IPS-15b (cell line): ENCODE measurements around the gene SLC37A1.
"Not testable (repeated sequence)": the region's sequence is repeated elsewhere in the genome, so short reads cannot be mapped to it uniquely, and the experiment has no call there.

Source experiments
- H3K27me3 ChIP-seq: one replicate; pipeline ENCODE4 v1.6.1; 2013; ENCODE audit warnings: low read length; ENCODE audit not compliant: control insufficient read depth, insufficient read depth
- H3K36me3 ChIP-seq: one replicate; pipeline ENCODE4 v1.6.1; 2013; ENCODE audit warnings: low read length; ENCODE audit not compliant: control insufficient read depth, insufficient read depth
- H3K4me1 ChIP-seq: one replicate; pipeline ENCODE4 v1.6.1; 2013; ENCODE audit warnings: mild to moderate bottlenecking, low read length; ENCODE audit not compliant: control insufficient read depth, insufficient read depth
- H3K4me3 ChIP-seq: one replicate; pipeline ENCODE4 v1.5.1; 2013; ENCODE audit warnings: low read depth, low read length
- H3K9ac ChIP-seq: one replicate; pipeline ENCODE4 v1.6.1; 2013; ENCODE audit warnings: low read depth, mild to moderate bottlenecking, low read length
- H3K9me3 ChIP-seq: one replicate; pipeline ENCODE4 v1.6.1; 2013; ENCODE audit warnings: mild to moderate bottlenecking, low read length; ENCODE audit not compliant: control insufficient read depth, insufficient read depth

The SLC37A1 gene

DNA sequence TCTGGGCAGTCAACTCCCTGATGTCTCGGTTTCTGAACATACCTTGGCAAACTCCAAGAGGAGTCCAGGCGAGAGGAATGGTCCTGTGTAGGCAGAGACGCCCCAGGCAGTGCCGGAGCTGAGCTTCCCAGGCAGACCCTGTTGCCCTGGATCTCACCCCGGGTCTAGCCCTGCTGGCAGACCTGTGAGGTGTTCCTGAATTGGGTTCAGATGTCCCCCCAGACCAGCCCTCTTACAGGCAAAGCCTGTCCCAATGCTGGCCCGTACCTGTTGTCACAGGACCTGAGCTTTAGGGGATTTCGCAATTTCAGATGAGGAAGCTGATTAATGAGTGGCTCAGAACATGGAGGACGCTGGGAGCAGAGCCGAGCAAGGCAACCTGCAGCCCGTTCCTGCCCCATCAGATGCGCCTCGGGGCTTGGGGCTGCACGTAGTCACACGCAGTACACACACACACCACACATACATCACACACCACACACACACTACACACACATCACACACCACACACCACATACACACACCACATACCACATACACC, 101.2 kb downstream of the SLC37A1 start:
- H3K9ac ChIP-seq = no peak overlapping the region
- no peaks in the 10 kb centered on the region for H3K9me3 ChIP-seq
- H3K4me1 ChIP-seq = no peaks in the 10 kb centered on the region
- no peaks in the 10 kb centered on the region for H3K27me3 ChIP-seq
- no peak overlapping the region for H3K4me3 ChIP-seq
- no peaks in the 10 kb centered on the region for H3K36me3 ChIP-seq

DNA sequence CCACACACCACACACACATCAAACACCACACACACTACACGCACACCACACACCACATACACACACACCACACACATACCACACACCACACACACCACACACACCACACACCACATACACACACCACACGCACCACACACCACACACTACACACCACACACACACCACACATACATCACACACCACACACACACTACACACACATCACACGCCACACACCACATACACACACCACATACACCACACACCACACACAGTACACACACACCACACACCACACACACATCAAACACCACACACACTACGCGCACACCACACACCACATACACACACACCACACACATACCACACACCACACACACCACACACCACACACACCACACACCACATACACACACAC, 101.7 kb downstream of the SLC37A1 start:
- not testable (repeated sequence) for H3K27me3 ChIP-seq, H3K36me3 ChIP-seq, H3K9me3 ChIP-seq, H3K4me3 ChIP-seq, H3K9ac ChIP-seq, H3K4me1 ChIP-seq

- Histone ChIP-seq H3K9ac (no peak overlapping the region), H3K4me1 (no peaks in the 10 kb centered on the region), H3K27me3 (no peaks in the 10 kb centered on the region), H3K9me3 (no peaks in the 10 kb centered on the region), H3K4me3 (no peak overlapping the region), H3K36me3 (no peaks in the 10 kb centered on the region)
Observed at GRCh38 chr21:42615924-42616323, 102.3 kb downstream of the SLC37A1 start.

DNA sequence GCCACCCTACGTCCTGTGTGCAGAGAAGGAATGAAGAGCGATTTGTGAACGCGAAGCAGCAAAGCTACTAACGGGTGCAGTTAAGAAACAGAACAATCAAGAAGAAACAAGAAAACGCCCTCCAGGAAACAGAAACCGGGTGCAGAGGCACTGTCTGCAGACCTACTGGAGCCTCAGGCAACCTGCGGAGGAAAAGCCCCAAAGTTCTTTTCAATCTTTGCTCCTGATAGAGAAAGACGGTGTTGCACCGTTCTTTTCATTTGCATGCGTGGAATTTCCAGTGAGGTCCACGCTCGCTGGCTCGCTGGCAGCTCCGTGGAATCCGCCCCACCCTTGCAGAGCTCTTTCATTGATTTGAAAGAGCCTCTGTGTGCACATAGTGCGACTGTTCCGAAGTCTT, 102.8 kb downstream of the SLC37A1 start:
- no peak overlapping the region for H3K4me3 ChIP-seq
- H3K9me3 ChIP-seq = no peaks in the 10 kb centered on the region
- no peaks in the 10 kb centered on the region for H3K36me3 ChIP-seq
- H3K27me3 ChIP-seq = no peaks in the 10 kb centered on the region
- no peak overlapping the region for H3K9ac ChIP-seq
- no peaks in the 10 kb centered on the region for H3K4me1 ChIP-seq

DNA sequence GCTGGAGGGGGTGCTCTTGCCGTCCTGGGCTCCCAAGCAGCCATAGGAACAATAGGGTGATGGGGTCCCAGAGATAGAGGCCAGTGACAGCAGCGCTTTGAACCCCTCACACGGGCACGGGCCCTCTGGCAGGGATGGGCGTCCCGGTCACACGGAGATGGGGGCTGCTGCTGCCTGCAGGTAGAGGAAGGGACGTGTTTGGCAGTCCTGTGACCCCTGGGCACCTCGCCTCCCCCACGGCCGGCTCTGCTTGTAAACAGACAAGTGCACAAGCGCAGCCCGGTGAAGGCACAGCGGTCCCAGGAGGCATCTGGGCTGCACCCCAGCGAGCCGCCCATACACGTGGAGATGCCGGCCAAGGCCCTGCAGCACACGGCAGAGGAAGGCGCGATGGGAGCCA, 103.3 kb downstream of the SLC37A1 start:
- no peaks in the 10 kb centered on the region for H3K36me3 ChIP-seq
- no peak overlapping the region for H3K4me3 ChIP-seq
- no peaks in the 10 kb centered on the region for H3K9me3 ChIP-seq
- no peaks in the 10 kb centered on the region for H3K27me3 ChIP-seq
- H3K9ac ChIP-seq = no peak overlapping the region
- no peaks in the 10 kb centered on the region for H3K4me1 ChIP-seq

- H3K4me1 ChIP-seq = no peaks in the 10 kb centered on the region
Observed at GRCh38 chr21:42617486-42617885, 103.8 kb downstream of the SLC37A1 start.

DNA sequence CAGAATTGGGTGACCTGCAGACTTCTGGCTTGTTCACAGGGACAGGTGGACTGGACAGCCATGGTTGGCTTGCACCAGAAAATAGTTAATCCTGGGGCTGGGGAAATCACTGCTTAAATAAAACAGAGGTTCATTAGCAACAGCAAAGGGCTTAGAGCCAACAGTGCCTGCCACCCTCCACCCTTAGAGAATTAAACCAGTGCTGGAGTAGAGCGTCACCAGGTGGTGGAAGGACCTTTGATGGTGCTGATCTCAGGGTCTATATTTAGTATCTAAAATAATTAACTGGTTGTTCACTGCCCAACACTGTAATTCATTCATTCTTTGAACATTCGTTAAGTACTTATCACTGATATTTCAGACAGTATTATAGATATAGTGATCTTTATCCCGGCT, 105.1 kb downstream of the SLC37A1 start:
- H3K27me3 ChIP-seq = no peaks in the 10 kb centered on the region

More at GRCh38 chr21:42617486-42617885, 103.8 kb downstream of the SLC37A1 start:
- Histone ChIP-seq H3K36me3 (no peaks in the 10 kb centered on the region), H3K4me3 (no peak overlapping the region), H3K9me3 (no peaks in the 10 kb centered on the region), H3K27me3 (no peaks in the 10 kb centered on the region), H3K9ac (no peak overlapping the region)

GRCh38 chr21:42619166-42619565, 105.5 kb downstream of the SLC37A1 start:
- Histone ChIP-seq H3K4me3 (no peak overlapping the region), H3K9me3 (no peaks in the 10 kb centered on the region), H3K36me3 (no peaks in the 10 kb centered on the region), H3K9ac (no peak overlapping the region), H3K27me3 (no peaks in the 10 kb centered on the region), H3K4me1 (no peaks in the 10 kb centered on the region)

More for the DNA sequence above, 105.1 kb downstream of the SLC37A1 start:
- no peak overlapping the region for H3K9ac ChIP-seq
- H3K9me3 ChIP-seq = no peaks in the 10 kb centered on the region
- H3K4me3 ChIP-seq = no peak overlapping the region
- no peaks in the 10 kb centered on the region for H3K4me1 ChIP-seq
- no peaks in the 10 kb centered on the region for H3K36me3 ChIP-seq

DNA sequence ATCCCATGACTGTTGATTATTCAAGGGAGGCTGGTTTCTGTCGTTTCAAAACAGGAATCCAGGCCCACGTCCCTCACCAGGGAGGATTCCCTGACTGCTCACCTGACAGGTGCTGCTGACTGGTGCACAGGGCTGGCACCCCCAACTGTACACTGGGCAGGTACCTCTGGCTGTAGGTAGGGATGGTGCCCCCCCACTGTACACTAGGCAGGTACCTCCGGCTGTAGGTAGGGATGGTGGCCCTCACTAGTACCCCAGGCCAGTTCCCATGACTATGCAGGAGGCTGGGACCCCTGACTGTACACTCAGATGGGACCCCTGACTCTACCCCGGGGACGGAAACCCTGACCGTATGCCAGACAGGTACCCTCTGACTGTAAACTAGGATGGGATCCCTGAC, 106.2 kb downstream of the SLC37A1 start:
- Histone ChIP-seq H3K9me3 (no peaks in the 10 kb centered on the region), H3K27me3 (no peaks in the 10 kb centered on the region), H3K4me1 (no peaks in the 10 kb centered on the region), H3K36me3 (no peaks in the 10 kb centered on the region), H3K9ac (no peak overlapping the region), H3K4me3 (no peak overlapping the region)

DNA sequence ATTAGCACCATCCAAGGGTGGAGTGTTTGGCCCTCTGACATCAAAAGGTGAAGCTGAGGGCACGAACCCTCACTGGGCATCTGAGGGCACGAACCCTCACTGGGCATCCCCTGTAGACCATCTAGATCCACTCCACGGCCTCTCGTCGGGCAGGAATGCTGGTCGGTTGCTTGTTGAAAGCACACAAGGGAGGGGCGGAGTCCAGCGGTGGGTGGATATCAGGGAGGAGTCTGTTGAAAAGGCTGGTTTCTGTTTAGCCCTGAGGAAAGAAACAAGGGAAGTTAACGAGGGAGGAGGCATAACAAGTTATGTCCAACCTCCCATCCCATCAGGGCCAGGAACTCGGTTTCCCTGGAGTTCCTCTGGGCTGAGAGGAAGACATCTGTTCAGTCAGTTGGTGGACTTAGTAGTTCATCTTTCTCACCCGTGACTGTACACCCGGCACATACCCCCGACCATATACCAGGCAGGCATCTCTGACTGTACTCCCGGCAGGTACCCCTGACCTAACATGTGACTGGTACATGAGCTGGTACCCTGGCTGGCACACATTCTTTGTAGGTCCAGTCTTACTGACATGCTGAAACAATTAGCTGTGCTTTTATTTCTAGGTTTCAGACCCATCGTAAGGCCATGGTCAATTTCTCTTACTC, 107.6 kb downstream of the SLC37A1 start:
- no peaks in the 10 kb centered on the region for H3K27me3 ChIP-seq
- no peak overlapping the region for H3K4me3 ChIP-seq
- no peak overlapping the region for H3K9ac ChIP-seq
- no peaks in the 10 kb centered on the region for H3K9me3 ChIP-seq
- no peaks in the 10 kb centered on the region for H3K36me3 ChIP-seq
- H3K4me1 ChIP-seq = no peaks in the 10 kb centered on the region

- H3K4me3 ChIP-seq = no peak overlapping the region
- H3K9me3 ChIP-seq = no peaks in the 10 kb centered on the region
- H3K27me3 ChIP-seq = no peaks in the 10 kb centered on the region
- H3K36me3 ChIP-seq = no peaks in the 10 kb centered on the region
- no peaks in the 10 kb centered on the region for H3K4me1 ChIP-seq
- no peak overlapping the region for H3K9ac ChIP-seq
Observed at GRCh38 chr21:42621819-42622177, 108.1 kb downstream of the SLC37A1 start.

- Histone ChIP-seq H3K4me1 (no peaks in the 10 kb centered on the region), H3K27me3 (no peaks in the 10 kb centered on the region)
Observed at GRCh38 chr21:42622284-42622683, 108.6 kb downstream of the SLC37A1 start.

More at GRCh38 chr21:42622284-42622683, 108.6 kb downstream of the SLC37A1 start:
- Histone ChIP-seq H3K9me3 (no peaks in the 10 kb centered on the region), H3K4me3 (no peak overlapping the region), H3K36me3 (no peaks in the 10 kb centered on the region), H3K9ac (no peak overlapping the region)
